Measurements from ENCODE around the gene ETV3. TPM values are rescaled to one million over a fixed set of nuclear protein-coding genes. Genes with fewer than 3 reads are reported as not detected.
A peak's percentile ranks its signal among the peaks of the same experiment; 100 is the strongest.

Gene ETV3
- total RNA-seq, 1 experiment from 2014 or later = 36.3 TPM

- Histone ChIP-seq H4K8ac (replicated peaks; ENCODE audit: insufficient read length, low read depth, low read length) (no peak overlapping the region), H2AK5ac (ENCODE audit: insufficient read length, low read length) (no peak overlapping the region), H3K4ac (ENCODE audit: low read depth, low read length) (no peak overlapping the region), H3K9me3 (ENCODE audit: control insufficient read depth, low read depth, low read length) (no peaks in the 10 kb centered on the region), H3K4me2 (ENCODE audit: insufficient read depth, insufficient read length, low read length) (no peak overlapping the region), H3K9ac (ENCODE audit: extremely low read depth, insufficient read length, low read length) (no peak overlapping the region), H3K14ac (ENCODE audit: insufficient read depth, low read length) (no peak overlapping the region), H2BK15ac (ENCODE audit: low read depth, low read length) (no peak overlapping the region), H2BK12ac (ENCODE audit: insufficient read length, low read depth, low read length) (no peak overlapping the region), H3K79me2 (ENCODE audit: insufficient read depth, low read length) (no peaks in the 10 kb centered on the region), H3K23ac (ENCODE audit: insufficient read length, low read depth, low read length) (no peak overlapping the region), H3K79me1 (ENCODE audit: insufficient read depth, low read depth, low read length, poor library complexity, severe bottlenecking) (no peaks in the 10 kb centered on the region), H3K18ac (ENCODE audit: insufficient read length, low read depth, low read length) (no peak overlapping the region), H3K56ac (ENCODE audit: insufficient read length, low read depth, low read length) (no peak overlapping the region), H4K20me1 (ENCODE audit: control insufficient read depth, insufficient read depth, insufficient read length) (no peaks in the 10 kb centered on the region), H3K27me3 (ENCODE audit: insufficient read depth, low read length) (no peaks in the 10 kb centered on the region), H2BK5ac (ENCODE audit: insufficient read length, low read length) (no peak overlapping the region), H3K4me1 (ENCODE audit: insufficient read depth, low read length) (no peaks in the 10 kb centered on the region), H4K91ac (ENCODE audit: insufficient read length, low read depth, low read length) (no peak overlapping the region), H3K23me2 (ENCODE audit: insufficient read length, low read depth, low read length, poor library complexity, severe bottlenecking) (no peaks in the 10 kb centered on the region), H3T11ph (ENCODE audit: low read length) (no peak overlapping the region), H3K27ac (ENCODE audit: insufficient read length, low read depth, low read length) (no peak overlapping the region), H2AFZ (ENCODE audit: low read length) (no peak overlapping the region), H2BK20ac (ENCODE audit: low read depth, low read length, poor library complexity, severe bottlenecking) (no peak overlapping the region), H4K5ac (ENCODE audit: insufficient read length, low read depth, low read length) (no peak overlapping the region), H2BK120ac (ENCODE audit: low read depth, low read length, poor library complexity, severe bottlenecking) (no peak overlapping the region)
- Mint-ChIP-seq H3K27me3 (ENCODE audit: low read depth) (peaks cover 3% of the 10 kb centered on the region), H3K4me1 (peaks cover 23 to 25% of the 10 kb centered on the region in 2 experiments), H3K27ac (peak overlapping the region in 2 of 3 experiments; percentile 53 to 71; a peak in 1 of 7 replicates), H3K36me3 (ENCODE audit: insufficient read depth in 1 of 3, low read depth in 3 of 3) (no peaks in the 10 kb centered on the region), H3K9me3 (no peaks in the 10 kb centered on the region), H3K4me3 (no peak overlapping the region; a peak in 1 of 5 replicates)
- TF ChIP-seq, protein P1, sequence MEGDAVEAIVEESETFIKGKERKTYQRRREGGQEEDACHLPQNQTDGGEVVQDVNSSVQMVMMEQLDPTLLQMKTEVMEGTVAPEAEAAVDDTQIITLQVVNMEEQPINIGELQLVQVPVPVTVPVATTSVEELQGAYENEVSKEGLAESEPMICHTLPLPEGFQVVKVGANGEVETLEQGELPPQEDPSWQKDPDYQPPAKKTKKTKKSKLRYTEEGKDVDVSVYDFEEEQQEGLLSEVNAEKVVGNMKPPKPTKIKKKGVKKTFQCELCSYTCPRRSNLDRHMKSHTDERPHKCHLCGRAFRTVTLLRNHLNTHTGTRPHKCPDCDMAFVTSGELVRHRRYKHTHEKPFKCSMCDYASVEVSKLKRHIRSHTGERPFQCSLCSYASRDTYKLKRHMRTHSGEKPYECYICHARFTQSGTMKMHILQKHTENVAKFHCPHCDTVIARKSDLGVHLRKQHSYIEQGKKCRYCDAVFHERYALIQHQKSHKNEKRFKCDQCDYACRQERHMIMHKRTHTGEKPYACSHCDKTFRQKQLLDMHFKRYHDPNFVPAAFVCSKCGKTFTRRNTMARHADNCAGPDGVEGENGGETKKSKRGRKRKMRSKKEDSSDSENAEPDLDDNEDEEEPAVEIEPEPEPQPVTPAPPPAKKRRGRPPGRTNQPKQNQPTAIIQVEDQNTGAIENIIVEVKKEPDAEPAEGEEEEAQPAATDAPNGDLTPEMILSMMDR (conservative IDR thresholded peaks at IDR 0.05) = no peak
- no CpG with 5 or more reads among the region's 3 CpGs for WGBS (ENCODE audit: extremely low coverage, insufficient read length, low lambda C conversion rate)
- DNase-seq = no peak
Measured at GRCh38 chr1:157178490-157178889, 40.3 kb upstream of the ETV3 start.
